GM23338 (cell line): ENCODE results near the gene TOPAZ1.

ENCODE experiments used
- CTCF ChIP-seq, 2 experiments: fragments of 200-600 bp in 1 of 2; sonication (generic) in 1 of 2; conservative IDR thresholded peaks; 2 replicates each; pipeline versions ENCODE4 v1.5.1 to v1.6.1; 2016 to 2017; ENCODE audit warnings: antibody characterized with exemption in 2 of 2, low read depth in 2 of 2, mild to moderate bottlenecking in 2 of 2, moderate library complexity in 1 of 2
- EZH2 ChIP-seq: fragments of 200-600 bp; sonication (generic); IDR thresholded peaks from one replicate; pipeline ENCODE4 v1.8.0; 2017; ENCODE audit warnings: antibody characterized with exemption, mild to moderate bottlenecking, low read depth; ENCODE audit not compliant: unreplicated experiment
- EZH2phosphoT487 ChIP-seq: fragments of 200-600 bp; sonication (generic); IDR thresholded peaks from one replicate; pipeline ENCODE4 v1.8.1; 2018; ENCODE audit warnings: antibody characterized with exemption; ENCODE audit not compliant: unreplicated experiment
- JUNB ChIP-seq: IDR thresholded peaks from one replicate; pipeline ENCODE4 v1.6.1; 2016; ENCODE audit warnings: antibody characterized with exemption; ENCODE audit not compliant: unreplicated experiment
- NANOG ChIP-seq: IDR thresholded peaks from 2 replicates; pipeline ENCODE4 v1.6.1; 2016; ENCODE audit warnings: antibody characterized with exemption, borderline replicate concordance
- POLR2AphosphoS5 ChIP-seq: IDR thresholded peaks from 2 replicates; pipeline ENCODE4 v1.6.1; 2016; ENCODE audit warnings: antibody characterized with exemption, low read depth
- REST ChIP-seq: IDR thresholded peaks from one replicate; pipeline ENCODE4 v1.6.1; 2018; ENCODE audit warnings: antibody characterized with exemption; ENCODE audit not compliant: unreplicated experiment

- TF ChIP-seq CTCF (conservative IDR thresholded peaks at IDR 0.05; ENCODE audit: low read depth in 2 of 2) (no peak), POLR2AphosphoS5 (no peak), JUNB (no peak), EZH2 (no peak), REST (no peak), NANOG (no peak), EZH2phosphoT487 (no peak)
Observed at GRCh38 chr3:44338828-44339127, 97.1 kb downstream of the TOPAZ1 start.
